ENCODE measurements around the gene FLYWCH1. TPM values are rescaled to one million over a fixed set of nuclear protein-coding genes. Genes with fewer than 3 reads are reported as not detected.

Gene FLYWCH1
- total and polyA plus RNA-seq, 2 donors = 11.4 to 38.0 TPM

DNA sequence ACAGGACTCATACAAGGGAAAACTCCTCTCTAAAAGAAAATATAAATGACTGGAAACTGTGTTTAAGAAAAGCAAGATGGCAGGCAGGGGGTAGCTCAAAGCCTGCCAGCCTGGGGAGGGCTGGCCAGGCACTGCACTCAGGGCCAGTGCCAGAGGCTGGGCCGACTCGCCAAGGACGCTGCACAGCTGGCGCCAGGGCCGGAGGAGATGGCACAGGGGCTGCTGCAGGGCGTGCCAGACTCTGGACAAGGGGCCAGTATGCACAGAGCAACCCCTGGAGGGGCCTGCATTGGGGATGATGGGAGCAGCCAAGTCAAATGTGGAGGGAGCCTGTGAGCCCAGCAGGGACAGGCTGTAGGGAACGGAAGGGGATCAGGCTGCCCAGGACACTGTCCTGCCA is 64.5 kb downstream of the FLYWCH1 start:
- Histone ChIP-seq H3K4me1 (ENCODE audit: insufficient read depth) (no peaks in the 10 kb centered on the region), H3K27ac (ENCODE audit: low read depth) (no peak overlapping the region), H3K36me3 (ENCODE audit: insufficient read depth) (no peaks in the 10 kb centered on the region), H3K4me3 (ENCODE audit: low read depth, low read length) (no peak overlapping the region)
- no peak for DNase-seq (ENCODE audit: extremely low spot score)
- WGBS = 95% methylated on average over 7 of the region's 7 CpGs

DNA sequence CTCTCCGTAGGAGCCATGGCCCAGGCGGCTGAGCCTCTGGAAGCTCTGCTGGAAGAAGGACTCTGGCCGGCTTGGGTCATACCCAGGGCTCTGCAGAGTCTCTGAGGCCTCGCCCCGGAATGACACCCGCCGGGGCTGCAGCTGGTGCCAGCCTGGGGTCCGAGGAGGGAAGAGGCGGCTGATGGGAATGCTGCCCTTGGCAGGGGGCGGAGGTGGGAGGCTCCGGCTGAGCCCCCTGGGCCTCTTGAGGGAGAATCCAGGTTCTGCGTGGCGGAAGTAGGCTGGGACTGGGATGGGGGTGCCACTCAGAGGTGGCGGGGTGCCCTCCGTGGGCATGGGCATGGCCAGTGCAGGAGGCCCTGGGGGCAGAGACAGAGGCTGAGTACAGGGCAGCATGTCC is 64.9 kb downstream of the FLYWCH1 start:
- Histone ChIP-seq H3K27ac (ENCODE audit: low read depth) (no peak overlapping the region), H3K4me1 (ENCODE audit: insufficient read depth) (no peaks in the 10 kb centered on the region), H3K36me3 (ENCODE audit: insufficient read depth) (no peaks in the 10 kb centered on the region), H3K4me3 (ENCODE audit: low read depth, low read length) (no peak overlapping the region)
- DNase-seq (ENCODE audit: extremely low spot score) = no peak
- 95% methylated on average over 15 of the region's 15 CpGs for WGBS

GRCh38 chr16:2977440-2977839 is 65.7 kb downstream of the FLYWCH1 start:
- no peak for DNase-seq (ENCODE audit: extremely low spot score)
- H3K27ac ChIP-seq (ENCODE audit: low read depth) = no peak overlapping the region
- WGBS = 82% methylated on average over 6 of the region's 6 CpGs
- no peaks in the 10 kb centered on the region for H3K4me1 ChIP-seq (ENCODE audit: insufficient read depth)
- H3K4me3 ChIP-seq (ENCODE audit: low read depth, low read length) = no peak overlapping the region
- no peaks in the 10 kb centered on the region for H3K36me3 ChIP-seq (ENCODE audit: insufficient read depth)

GRCh38 chr16:2979669-2980226 is 68.0 kb downstream of the FLYWCH1 start:
- no peak overlapping the region for H3K27ac ChIP-seq (ENCODE audit: low read depth)
- H3K4me1 ChIP-seq (ENCODE audit: insufficient read depth) = no peaks in the 10 kb centered on the region
- no peaks in the 10 kb centered on the region for H3K36me3 ChIP-seq (ENCODE audit: insufficient read depth)
- 8% methylated on average over 43 of the region's 43 CpGs for WGBS
- DNase-seq (ENCODE audit: extremely low spot score) = no peak
- peak overlapping the region; percentile 77 for H3K4me3 ChIP-seq (ENCODE audit: low read depth, low read length)

GRCh38 chr16:2980227-2981176 is 68.8 kb downstream of the FLYWCH1 start, which contains the start of gene PKMYT1:
Gene PKMYT1 (minus strand): TSS chr16:2980446. CDS start chr16:2979657, 789 bp downstream.
- DNase-seq (ENCODE audit: extremely low spot score) = peak; percentile 62
- WGBS = 5% methylated on average over 91 of the region's 91 CpGs
- peak within 1 kb of the TSS; percentile 77 for H3K4me3 ChIP-seq (ENCODE audit: low read depth, low read length)
- H3K36me3 ChIP-seq (ENCODE audit: insufficient read depth) = no peaks in the 10 kb centered on the region
- peak within 1 kb of the TSS; percentile 88 for H3K27ac ChIP-seq (ENCODE audit: low read depth)
- H3K4me1 ChIP-seq (ENCODE audit: insufficient read depth) = no peaks in the 10 kb centered on the region

GRCh38 chr16:2981177-2981898 is 69.6 kb downstream of the FLYWCH1 start:
- WGBS = 40% methylated on average over 33 of the region's 33 CpGs

GRCh38 chr16:2981899-2982250 is 70.1 kb downstream of the FLYWCH1 start:
- no peak for DNase-seq (ENCODE audit: extremely low spot score)
- 71% methylated on average over 4 of the region's 4 CpGs for WGBS
- Histone ChIP-seq H3K4me1 (ENCODE audit: insufficient read depth) (no peaks in the 10 kb centered on the region), H3K4me3 (ENCODE audit: low read depth, low read length) (no peak overlapping the region), H3K36me3 (ENCODE audit: insufficient read depth) (no peaks in the 10 kb centered on the region), H3K27ac (ENCODE audit: low read depth) (no peak overlapping the region)

More at GRCh38 chr16:2981177-2981898, 69.6 kb downstream of the FLYWCH1 start:
- Histone ChIP-seq H3K4me3 (ENCODE audit: low read depth, low read length) (no peak overlapping the region), H3K36me3 (ENCODE audit: insufficient read depth) (no peaks in the 10 kb centered on the region), H3K4me1 (ENCODE audit: insufficient read depth) (no peaks in the 10 kb centered on the region), H3K27ac (ENCODE audit: low read depth) (no peak overlapping the region)
- no peak for DNase-seq (ENCODE audit: extremely low spot score)

DNA sequence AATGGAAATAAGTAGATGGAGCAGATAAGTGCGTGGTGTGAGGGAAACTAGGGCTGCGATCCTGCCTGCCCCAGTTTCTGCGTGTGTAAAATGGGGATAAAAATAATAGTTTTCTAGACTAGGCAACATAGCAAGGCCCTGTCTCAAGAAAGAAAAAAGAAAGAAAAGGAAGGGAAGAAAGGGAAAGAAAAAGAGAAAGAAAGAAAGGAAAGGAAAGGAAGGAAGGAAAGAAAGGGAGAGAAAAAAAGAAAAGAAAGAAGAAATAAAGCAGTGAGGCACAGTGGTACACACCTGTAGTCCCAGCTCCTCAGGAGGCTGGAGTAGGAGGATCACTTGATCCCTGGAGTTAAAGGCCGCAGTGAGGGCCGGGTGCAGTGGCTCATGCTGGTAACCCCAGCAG is 70.7 kb downstream of the FLYWCH1 start:
- no peaks in the 10 kb centered on the region for H3K36me3 ChIP-seq (ENCODE audit: insufficient read depth)
- 83% methylated on average over 5 of the region's 5 CpGs for WGBS

GRCh38 chr16:2983706-2984136 is 72.0 kb downstream of the FLYWCH1 start:
- no peaks in the 10 kb centered on the region for H3K4me1 ChIP-seq (ENCODE audit: insufficient read depth)
- no peak for DNase-seq (ENCODE audit: extremely low spot score)
- no peak overlapping the region for H3K4me3 ChIP-seq (ENCODE audit: low read depth, low read length)
- no peaks in the 10 kb centered on the region for H3K36me3 ChIP-seq (ENCODE audit: insufficient read depth)
- 10% methylated on average over 42 of the region's 42 CpGs for WGBS
- no peak overlapping the region for H3K27ac ChIP-seq (ENCODE audit: low read depth)

More for the DNA sequence above, 70.7 kb downstream of the FLYWCH1 start:
- Histone ChIP-seq H3K4me3 (ENCODE audit: low read depth, low read length) (no peak overlapping the region), H3K4me1 (ENCODE audit: insufficient read depth) (no peaks in the 10 kb centered on the region), H3K27ac (ENCODE audit: low read depth) (no peak overlapping the region)
- DNase-seq (ENCODE audit: extremely low spot score) = no peak

DNA sequence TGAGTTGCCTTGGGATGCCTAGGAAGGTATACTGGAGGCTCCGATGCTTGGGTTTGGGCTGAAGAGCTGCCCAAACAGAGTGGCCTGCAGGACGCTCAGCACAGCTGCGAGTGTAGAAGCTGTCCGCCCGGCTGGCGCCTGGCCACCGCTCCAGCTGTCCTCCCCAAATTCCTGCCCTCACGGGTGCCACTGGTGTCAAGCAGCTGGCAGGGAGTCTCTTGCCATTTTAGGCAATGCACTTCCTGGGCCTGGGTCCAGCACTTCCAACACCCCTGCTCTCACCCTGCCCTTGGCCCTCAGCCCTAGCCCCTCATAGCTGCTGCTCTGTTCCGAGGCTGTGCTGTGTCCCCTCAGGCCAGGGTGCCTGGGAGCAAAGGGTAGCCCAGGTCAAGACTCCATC is 73.7 kb downstream of the FLYWCH1 start:
- no peak for DNase-seq (ENCODE audit: extremely low spot score)
- no peak overlapping the region for H3K27ac ChIP-seq (ENCODE audit: low read depth)
- no peak overlapping the region for H3K4me3 ChIP-seq (ENCODE audit: low read depth, low read length)
- 52% methylated on average over 9 of the region's 9 CpGs for WGBS
- H3K4me1 ChIP-seq (ENCODE audit: insufficient read depth) = no peaks in the 10 kb centered on the region
- no peaks in the 10 kb centered on the region for H3K36me3 ChIP-seq (ENCODE audit: insufficient read depth)

DNA sequence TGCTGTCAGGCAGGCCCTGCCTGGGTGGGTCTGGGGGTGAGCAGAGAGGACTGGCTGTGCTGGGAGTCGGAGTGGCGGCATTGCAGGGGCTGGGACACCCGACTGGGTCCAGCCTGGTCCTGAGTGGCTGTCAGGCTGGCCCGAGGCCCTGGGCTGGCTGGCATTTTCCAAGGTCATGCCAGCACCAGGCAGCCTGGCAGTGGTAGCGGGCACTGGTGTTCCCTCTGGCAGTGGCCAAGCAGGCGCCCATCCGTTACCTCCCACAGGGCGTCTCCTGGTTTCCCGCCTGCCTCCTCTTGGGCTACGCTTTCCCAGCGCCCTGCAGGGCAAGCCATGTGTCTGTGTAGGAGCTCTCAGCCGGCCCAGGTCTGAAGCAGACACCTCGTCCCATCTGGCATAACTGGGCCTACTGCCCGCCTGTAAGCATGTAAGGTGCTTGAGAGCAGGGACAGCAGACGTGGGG is 74.2 kb downstream of the FLYWCH1 start:
- Histone ChIP-seq H3K4me3 (ENCODE audit: low read depth, low read length) (no peak overlapping the region), H3K36me3 (ENCODE audit: insufficient read depth) (no peaks in the 10 kb centered on the region), H3K27ac (ENCODE audit: low read depth) (no peak overlapping the region), H3K4me1 (ENCODE audit: insufficient read depth) (no peaks in the 10 kb centered on the region)
- DNase-seq (ENCODE audit: extremely low spot score) = no peak
- WGBS = 86% methylated on average over 15 of the region's 15 CpGs

- H3K4me3 ChIP-seq (ENCODE audit: low read depth, low read length) = no peak overlapping the region
- 73% methylated on average over 17 of the region's 17 CpGs for WGBS
- no peaks in the 10 kb centered on the region for H3K4me1 ChIP-seq (ENCODE audit: insufficient read depth)
- no peaks in the 10 kb centered on the region for H3K36me3 ChIP-seq (ENCODE audit: insufficient read depth)
- DNase-seq (ENCODE audit: extremely low spot score) = no peak
- no peak overlapping the region for H3K27ac ChIP-seq (ENCODE audit: low read depth)
These were observed 75.0 kb downstream of the FLYWCH1 start for GRCh38 chr16:2986623-2987188.

DNA sequence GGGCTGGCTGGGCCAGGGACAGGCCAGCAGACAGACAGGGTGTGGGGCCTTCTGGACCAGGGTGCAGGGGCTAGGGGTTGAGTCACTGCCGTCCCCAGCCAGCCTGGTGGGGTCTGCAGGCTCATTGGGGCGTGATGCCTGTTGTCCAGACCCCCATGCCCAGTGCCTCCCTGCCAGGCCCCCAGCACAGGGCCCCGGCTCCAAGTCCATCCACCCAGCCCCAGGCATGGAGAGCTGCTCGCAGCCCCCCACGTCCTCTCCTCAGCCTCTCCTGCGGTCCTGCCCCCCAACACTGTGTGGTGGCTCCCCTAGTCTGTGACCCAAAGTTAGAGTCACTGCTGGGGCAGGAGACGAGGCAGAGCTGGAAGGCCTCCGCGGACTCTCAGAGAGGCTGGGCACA is 75.6 kb downstream of the FLYWCH1 start:
- no peak for DNase-seq (ENCODE audit: extremely low spot score)
- H3K4me3 ChIP-seq (ENCODE audit: low read depth, low read length) = no peak overlapping the region
- 78% methylated on average over 9 of the region's 9 CpGs for WGBS
- no peak overlapping the region for H3K27ac ChIP-seq (ENCODE audit: low read depth)
- H3K4me1 ChIP-seq (ENCODE audit: insufficient read depth) = no peaks in the 10 kb centered on the region
- no peaks in the 10 kb centered on the region for H3K36me3 ChIP-seq (ENCODE audit: insufficient read depth)
